MM.1S (cell line): Measurements from ENCODE around the gene ARFRP1.

Experiments used
- DNase-seq: peaks from one replicate; pipeline ENCODE4 v3.0.0-alpha.2; 2015
- H2AFZ ChIP-seq: fragments of 300-600 bp; sonication (generic); 2 replicates; pipeline ENCODE4 v1.6.0; 2016; ENCODE audit warnings: antibody characterized with exemption, low read length
- H3F3A ChIP-seq: fragments of 300-600 bp; sonication (generic); 2 replicates; pipeline ENCODE4 v1.6.1; 2016; ENCODE audit warnings: mild to moderate bottlenecking, antibody characterized with exemption, low read length, moderate library complexity, mixed read lengths; ENCODE audit not compliant: insufficient read depth
- H3K27ac ChIP-seq: fragments of 300-600 bp; sonication (generic); 2 replicates; pipeline ENCODE4 v1.5.1; 2016; ENCODE audit warnings: mild to moderate bottlenecking, low read length
- H3K27me3 ChIP-seq: fragments of 300-600 bp; sonication (generic); replicated peaks from 2 replicates; pipeline ENCODE4 v1.6.0; 2016; ENCODE audit warnings: low read length; ENCODE audit not compliant: insufficient read depth
- H3K36me3 ChIP-seq: fragments of 300-600 bp; sonication (generic); replicated peaks from 2 replicates; pipeline ENCODE4 v1.6.1; 2016; ENCODE audit warnings: mild to moderate bottlenecking, low read length, mixed read lengths; ENCODE audit not compliant: insufficient read depth
- H3K4me1 ChIP-seq: fragments of 300-600 bp; sonication (generic); 2 replicates; pipeline ENCODE4 v1.6.1; 2016; ENCODE audit warnings: low read length, mixed read lengths
- H3K4me2 ChIP-seq: fragments of 300-600 bp; sonication (generic); 2 replicates; pipeline ENCODE4 v1.6.0; 2016; ENCODE audit warnings: low read depth, low read length
- H3K4me3 ChIP-seq: fragments of 300-600 bp; sonication (generic); 2 replicates; pipeline ENCODE4 v1.5.1; 2016; ENCODE audit warnings: low read length, mixed read lengths
- H3K79me2 ChIP-seq: fragments of 300-600 bp; sonication (generic); 2 replicates; pipeline ENCODE4 v1.6.1; 2016; ENCODE audit warnings: mixed run types, low read length, mixed read lengths
- H3K9ac ChIP-seq: fragments of 300-600 bp; sonication (generic); 2 replicates; pipeline ENCODE4 v1.6.1; 2016; ENCODE audit warnings: low read length, mixed read lengths
- H3K9me2 ChIP-seq: fragments of 300-600 bp; sonication (generic); replicated peaks from 2 replicates; pipeline ENCODE4 v1.6.1; 2016; ENCODE audit warnings: mild to moderate bottlenecking, low read length, mixed read lengths; ENCODE audit not compliant: insufficient read depth
- H3K9me3 ChIP-seq: fragments of 300-600 bp; sonication (generic); replicated peaks from 2 replicates; pipeline ENCODE4 v1.6.1; 2016; ENCODE audit warnings: mild to moderate bottlenecking, low read length, mixed read lengths; ENCODE audit not compliant: insufficient read depth
- H4K20me1 ChIP-seq: fragments of 300-600 bp; sonication (generic); 2 replicates; pipeline ENCODE4 v1.6.1; 2016; ENCODE audit warnings: mild to moderate bottlenecking, low read length, moderate library complexity, mixed read lengths; ENCODE audit not compliant: insufficient read depth
- EZH2 ChIP-seq: fragments of 300-600 bp; sonication (generic); optimal IDR thresholded peaks from 2 replicates; pipeline ENCODE3; 2017; ENCODE audit warnings: low read depth, mild to moderate bottlenecking, antibody characterized with exemption, low read length, mixed read lengths
- EZH2phosphoT487 ChIP-seq: fragments of 300-600 bp; sonication (generic); IDR thresholded peaks from 2 replicates; pipeline ENCODE4 v1.6.1; 2018; ENCODE audit warnings: antibody characterized with exemption, low read length
- TF ChIP-seq, protein P1 (sequence below): fragments of 300-600 bp; sonication (generic); IDR thresholded peaks from 2 replicates; pipeline ENCODE4 v1.5.1; 2016; ENCODE audit warnings: antibody characterized with exemption, low read length, mixed read lengths

The ARFRP1 gene

DNA sequence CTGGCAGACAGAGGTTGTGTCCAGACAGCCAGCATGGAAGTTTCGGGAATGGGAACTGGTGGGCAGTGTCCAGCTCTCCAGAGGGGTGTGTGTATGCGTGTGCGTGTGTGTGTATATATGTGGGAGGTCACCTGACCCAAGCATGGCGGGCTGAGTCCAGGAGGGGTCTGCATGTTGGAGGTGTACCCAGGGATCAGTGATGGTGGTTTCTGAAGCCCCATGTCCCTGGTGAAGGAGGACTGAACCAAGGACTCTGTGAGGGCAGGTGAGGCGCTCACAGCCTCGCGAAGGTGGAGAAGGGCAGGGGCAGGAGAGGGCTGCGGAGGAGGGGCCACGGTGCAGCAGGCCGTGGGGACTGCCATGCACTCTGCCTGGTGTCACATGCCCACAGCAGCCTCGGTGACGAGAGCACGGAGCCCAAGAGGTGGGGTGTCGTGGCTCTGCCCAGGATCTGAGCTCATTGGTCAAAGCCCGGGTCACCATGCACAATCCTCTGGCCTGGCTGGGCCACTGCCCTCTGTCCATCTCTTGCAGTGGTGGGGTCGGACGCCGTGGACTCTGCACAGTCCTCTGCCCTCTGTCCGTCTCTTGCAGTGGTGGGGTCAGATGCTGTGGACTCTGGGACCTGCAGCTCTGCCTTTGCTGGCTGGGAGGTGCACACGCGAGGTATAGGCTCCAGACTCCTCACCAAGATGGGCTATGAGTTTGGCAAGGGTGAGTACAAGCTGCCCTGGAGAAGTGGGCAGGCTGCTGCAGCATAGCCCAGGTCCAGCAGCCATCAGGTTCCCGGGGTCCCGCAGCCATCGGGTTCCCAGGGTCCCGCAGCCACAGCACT lies 26.6 kb upstream of the ARFRP1 start:
- no peak overlapping the region for H3K9ac ChIP-seq
- no peaks in the 10 kb centered on the region for H3K9me2 ChIP-seq
- H4K20me1 ChIP-seq: no peaks in the 10 kb centered on the region
- DNase-seq: no peak
- peaks cover 72% of the 10 kb centered on the region for H3K79me2 ChIP-seq
- TF ChIP-seq, protein P1, sequence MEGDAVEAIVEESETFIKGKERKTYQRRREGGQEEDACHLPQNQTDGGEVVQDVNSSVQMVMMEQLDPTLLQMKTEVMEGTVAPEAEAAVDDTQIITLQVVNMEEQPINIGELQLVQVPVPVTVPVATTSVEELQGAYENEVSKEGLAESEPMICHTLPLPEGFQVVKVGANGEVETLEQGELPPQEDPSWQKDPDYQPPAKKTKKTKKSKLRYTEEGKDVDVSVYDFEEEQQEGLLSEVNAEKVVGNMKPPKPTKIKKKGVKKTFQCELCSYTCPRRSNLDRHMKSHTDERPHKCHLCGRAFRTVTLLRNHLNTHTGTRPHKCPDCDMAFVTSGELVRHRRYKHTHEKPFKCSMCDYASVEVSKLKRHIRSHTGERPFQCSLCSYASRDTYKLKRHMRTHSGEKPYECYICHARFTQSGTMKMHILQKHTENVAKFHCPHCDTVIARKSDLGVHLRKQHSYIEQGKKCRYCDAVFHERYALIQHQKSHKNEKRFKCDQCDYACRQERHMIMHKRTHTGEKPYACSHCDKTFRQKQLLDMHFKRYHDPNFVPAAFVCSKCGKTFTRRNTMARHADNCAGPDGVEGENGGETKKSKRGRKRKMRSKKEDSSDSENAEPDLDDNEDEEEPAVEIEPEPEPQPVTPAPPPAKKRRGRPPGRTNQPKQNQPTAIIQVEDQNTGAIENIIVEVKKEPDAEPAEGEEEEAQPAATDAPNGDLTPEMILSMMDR: no peak
- TF ChIP-seq EZH2phosphoT487 (no peak), EZH2 (no peak)
- H3K4me2 ChIP-seq: no peak overlapping the region
- H3K4me1 ChIP-seq: peaks cover 43% of the 10 kb centered on the region
- H3K36me3 ChIP-seq: no peaks in the 10 kb centered on the region
- H3F3A ChIP-seq: peaks cover 44% of the 10 kb centered on the region
- H2AFZ ChIP-seq: no peak overlapping the region
- H3K27me3 ChIP-seq: no peaks in the 10 kb centered on the region
- no peak overlapping the region for H3K4me3 ChIP-seq
- H3K27ac ChIP-seq: no peak overlapping the region
- H3K9me3 ChIP-seq: no peaks in the 10 kb centered on the region

- H3K79me2 ChIP-seq: peaks cover 66% of the 10 kb centered on the region
These were observed 25.9 kb upstream of the ARFRP1 start for GRCh38 chr20:63733579-63734081.

DNA sequence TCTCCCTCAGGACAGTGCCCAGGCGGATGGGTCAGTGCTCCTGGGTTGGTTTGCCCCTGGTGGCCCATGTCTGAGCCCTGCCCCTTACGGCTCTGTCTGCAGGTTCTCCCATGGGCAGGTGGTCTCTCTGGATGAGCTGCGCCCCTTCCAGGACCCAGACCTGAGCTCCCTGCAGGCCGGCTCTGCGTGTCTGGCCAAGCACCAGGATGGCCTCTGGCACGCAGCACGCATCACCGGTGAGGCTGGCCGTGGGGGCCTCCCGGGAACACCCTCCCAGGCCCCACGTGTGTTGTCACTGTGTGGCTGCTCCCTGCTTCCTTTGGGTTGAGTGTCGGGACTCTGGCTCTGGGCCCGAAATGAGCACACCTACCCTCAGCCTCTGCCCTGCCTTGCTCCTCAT lies 25.3 kb upstream of the ARFRP1 start:
- H3K4me1 ChIP-seq: peaks cover 55% of the 10 kb centered on the region
- H4K20me1 ChIP-seq: no peaks in the 10 kb centered on the region
- peaks cover 61% of the 10 kb centered on the region for H3K79me2 ChIP-seq

More at GRCh38 chr20:63733579-63734081, 25.9 kb upstream of the ARFRP1 start:
- peaks cover 49% of the 10 kb centered on the region for H3F3A ChIP-seq
- no peaks in the 10 kb centered on the region for H3K36me3 ChIP-seq
- no peak overlapping the region for H3K9ac ChIP-seq
- TF ChIP-seq EZH2phosphoT487: no peak
- TF ChIP-seq, protein P1: no peak
- no peaks in the 10 kb centered on the region for H3K9me3 ChIP-seq
- H2AFZ ChIP-seq: no peak overlapping the region
- no peak overlapping the region for H3K4me3 ChIP-seq
- H3K27ac ChIP-seq: no peak overlapping the region
- H4K20me1 ChIP-seq: no peaks in the 10 kb centered on the region
- H3K27me3 ChIP-seq: no peaks in the 10 kb centered on the region
- H3K4me1 ChIP-seq: peaks cover 50% of the 10 kb centered on the region
- no peaks in the 10 kb centered on the region for H3K9me2 ChIP-seq
- no peak for DNase-seq
- no peak overlapping the region for H3K4me2 ChIP-seq

More for the DNA sequence above, 25.3 kb upstream of the ARFRP1 start:
- TF ChIP-seq EZH2 (no peak), EZH2phosphoT487 (no peak)
- TF ChIP-seq, protein P1: no peak
- no peaks in the 10 kb centered on the region for H3K9me3 ChIP-seq
- no peak overlapping the region for H2AFZ ChIP-seq
- H3K4me2 ChIP-seq: no peak overlapping the region
- H3K36me3 ChIP-seq: no peaks in the 10 kb centered on the region
- no peaks in the 10 kb centered on the region for H3K9me2 ChIP-seq
- no peaks in the 10 kb centered on the region for H3K27me3 ChIP-seq
- H3K27ac ChIP-seq: no peak overlapping the region
- no peak overlapping the region for H3K4me3 ChIP-seq
- no peak for DNase-seq
- H3K9ac ChIP-seq: no peak overlapping the region
- H3F3A ChIP-seq: peaks cover 49% of the 10 kb centered on the region
